Cerebellar cortex (tissue), 1 donor: ENCODE measurements around the gene APOL3.
A peak's percentile ranks its signal among the peaks of the same experiment; 100 is the strongest.
"Not testable (repeated sequence)": the region's sequence is repeated elsewhere in the genome, so short reads cannot be mapped to it uniquely, and the experiment has no call there.

ENCODE experiments used
- DNase-seq: peaks from one replicate; pipeline ENCODE4 v3.0.0-alpha.2; 2015; ENCODE audit warnings: low spot score

The APOL3 gene

DNA sequence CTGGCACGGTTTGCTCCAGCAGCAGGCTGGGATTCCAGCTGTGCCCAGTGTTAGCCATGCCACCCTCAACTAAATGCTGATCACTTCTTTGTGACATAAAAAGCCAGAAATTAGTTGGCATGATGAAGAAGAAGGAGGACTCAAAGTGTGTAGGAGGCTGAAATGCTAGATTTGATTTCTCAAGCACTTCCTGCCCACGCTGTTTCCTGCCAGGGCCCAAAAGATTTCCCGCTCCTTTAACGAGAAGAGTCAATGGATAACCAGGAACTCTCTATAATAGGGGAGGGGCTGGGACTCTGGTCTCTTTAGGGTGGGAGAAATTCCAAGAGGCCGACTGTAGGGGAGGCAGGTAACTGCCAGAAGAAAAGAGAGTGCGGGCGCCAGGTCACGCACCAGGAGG lies 26.4 kb downstream of the APOL3 start:
- DNase-seq, result no peak

DNA sequence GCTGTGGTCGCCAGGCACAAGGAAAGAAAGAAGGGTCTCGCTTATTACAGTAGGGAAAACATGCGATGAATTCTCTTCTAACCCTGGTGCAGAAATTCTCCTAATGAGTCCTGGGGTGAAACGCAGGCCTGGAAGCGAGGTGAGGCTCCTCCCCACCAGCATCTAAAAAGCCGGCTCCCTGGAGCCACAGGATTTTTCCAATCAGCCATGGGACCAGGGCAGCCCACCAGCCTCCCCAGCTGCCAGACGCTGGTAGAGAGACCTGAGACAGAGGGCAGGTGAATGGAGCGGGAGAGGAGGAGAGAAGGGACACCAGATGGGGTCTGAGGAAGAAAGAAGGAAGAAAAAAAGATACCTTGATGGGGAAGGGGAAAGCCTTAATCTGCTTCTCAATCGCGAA lies 28.6 kb downstream of the APOL3 start:
- DNase-seq, result no peak

DNA sequence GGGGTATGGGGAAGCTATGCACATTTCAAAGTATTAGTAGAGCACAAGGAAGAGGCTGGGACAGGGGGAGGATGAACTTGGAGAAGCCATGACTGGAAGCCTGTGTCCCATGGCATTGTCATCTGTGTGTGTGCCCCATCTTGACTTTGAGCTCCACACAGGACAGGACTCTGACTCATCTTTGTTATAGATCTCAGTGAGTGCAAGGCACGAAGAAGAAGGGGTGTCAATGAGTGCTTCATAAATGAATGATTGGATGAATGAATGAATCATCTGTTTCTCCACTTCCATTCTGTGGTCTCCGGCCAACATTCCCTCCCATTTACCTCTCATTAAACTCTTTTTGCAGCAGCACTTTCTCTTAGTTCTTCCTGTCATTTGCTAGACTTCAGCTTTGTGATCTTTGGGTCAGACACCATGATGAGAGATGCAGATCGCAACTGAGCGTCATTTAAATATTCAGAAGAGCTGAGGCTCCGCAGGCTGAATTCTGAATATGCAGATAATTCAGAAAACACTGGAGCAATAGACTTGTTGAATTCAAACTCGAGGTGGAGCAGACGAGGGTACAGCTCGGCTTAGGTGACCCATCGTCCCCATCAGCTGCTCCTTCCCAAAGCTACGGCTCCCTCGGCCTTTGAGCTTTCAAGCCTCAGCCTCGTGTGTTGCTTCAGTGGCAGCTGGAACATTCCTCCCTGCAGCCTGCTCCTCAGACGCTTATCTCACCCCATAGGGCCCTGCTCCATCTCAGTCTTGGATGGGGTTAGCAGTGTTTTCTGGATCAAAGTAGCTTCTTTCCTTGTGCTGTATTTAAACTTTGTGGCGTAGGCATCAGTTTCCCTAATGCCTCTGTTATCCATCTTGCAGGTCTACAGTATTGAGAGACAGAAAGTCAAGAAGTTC lies 30.8 kb downstream of the APOL3 start:
- no peak for DNase-seq

DNA sequence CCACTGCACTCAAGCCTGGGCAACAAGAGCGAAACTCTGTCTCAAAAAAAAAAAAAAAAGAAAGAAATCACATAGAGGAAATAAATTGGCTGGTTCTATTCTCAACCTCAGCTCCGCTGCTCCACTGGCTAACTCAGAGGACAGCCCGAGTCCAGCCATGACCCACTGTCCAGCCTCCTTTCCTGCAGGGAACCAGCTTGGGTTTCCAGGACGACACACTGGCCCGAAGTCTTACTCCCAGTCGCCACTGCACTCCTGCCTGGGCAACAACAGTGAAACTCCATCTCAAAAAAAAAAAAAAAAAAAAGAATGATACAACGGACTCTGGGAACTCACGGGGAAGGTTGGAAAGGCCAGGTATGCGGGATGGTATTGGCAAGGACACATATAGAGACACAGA lies 31.5 kb downstream of the APOL3 start:
- no peak for DNase-seq

DNA sequence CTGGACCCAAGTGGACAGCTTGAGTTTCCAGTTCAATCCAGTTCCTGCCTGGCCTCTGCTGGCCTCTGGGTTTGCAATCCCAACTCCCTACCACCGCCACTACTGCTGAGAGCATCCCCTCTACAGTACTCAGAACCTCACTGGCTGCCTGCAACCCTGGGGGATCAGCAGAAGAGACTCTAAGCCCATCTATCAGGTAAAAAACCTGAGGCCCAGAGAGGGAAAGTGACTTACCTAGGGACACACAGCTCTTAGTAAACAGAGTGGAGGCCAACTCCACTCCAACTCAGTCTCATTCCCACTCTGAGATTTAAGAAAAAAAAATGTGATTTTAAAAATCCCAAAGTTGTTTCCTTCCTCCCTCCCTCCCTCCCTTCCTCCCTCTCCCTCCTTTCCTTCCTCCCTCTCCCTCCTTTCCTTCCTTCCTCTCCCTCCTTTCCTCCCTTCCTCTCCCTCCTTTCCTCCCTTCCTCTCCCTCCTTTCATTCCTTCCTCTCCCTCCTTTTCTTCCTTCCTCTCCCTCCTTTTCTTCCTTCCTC lies 34.5 kb downstream of the APOL3 start:
- DNase-seq, result no peak

DNA sequence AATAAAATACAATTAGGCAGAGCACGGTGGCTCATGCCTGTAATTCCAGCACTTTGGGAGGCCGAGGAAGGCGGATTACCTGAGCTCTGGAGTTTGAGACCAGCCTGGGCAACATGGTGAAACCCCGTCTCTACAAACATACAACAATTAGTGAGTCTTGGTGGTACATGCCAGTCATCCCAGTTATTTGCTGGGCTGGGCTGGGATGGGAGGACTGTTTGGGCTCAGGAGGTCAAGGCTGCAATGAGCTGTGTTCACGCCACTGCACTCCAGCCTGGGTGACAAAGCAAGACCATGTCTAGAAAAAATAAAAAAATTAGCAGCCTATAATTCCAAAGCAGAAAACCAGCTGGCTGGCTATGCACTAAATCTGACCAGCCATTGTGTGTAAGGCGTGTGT lies 35.1 kb downstream of the APOL3 start:
- DNase-seq, result no peak

DNA sequence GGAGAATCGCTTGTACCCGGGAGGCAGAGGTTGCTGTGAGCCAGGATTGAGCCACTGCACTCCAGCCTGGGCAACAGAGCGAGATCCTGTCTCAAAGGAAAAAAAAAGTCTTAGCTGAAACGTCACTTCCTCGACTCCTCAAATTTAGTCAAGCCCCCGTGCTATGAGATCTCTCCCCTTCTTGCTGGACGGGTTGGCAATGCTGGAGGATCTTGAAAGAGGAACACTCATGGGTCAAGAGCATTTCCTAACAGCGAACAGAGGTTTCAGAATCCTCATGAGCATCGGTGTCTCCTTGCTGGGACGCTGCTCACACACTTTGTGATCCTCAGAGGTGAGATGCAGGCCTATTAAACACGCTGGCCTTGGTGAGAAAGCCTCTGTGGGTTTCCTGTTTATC lies 35.9 kb downstream of the APOL3 start:
- no peak for DNase-seq

DNA sequence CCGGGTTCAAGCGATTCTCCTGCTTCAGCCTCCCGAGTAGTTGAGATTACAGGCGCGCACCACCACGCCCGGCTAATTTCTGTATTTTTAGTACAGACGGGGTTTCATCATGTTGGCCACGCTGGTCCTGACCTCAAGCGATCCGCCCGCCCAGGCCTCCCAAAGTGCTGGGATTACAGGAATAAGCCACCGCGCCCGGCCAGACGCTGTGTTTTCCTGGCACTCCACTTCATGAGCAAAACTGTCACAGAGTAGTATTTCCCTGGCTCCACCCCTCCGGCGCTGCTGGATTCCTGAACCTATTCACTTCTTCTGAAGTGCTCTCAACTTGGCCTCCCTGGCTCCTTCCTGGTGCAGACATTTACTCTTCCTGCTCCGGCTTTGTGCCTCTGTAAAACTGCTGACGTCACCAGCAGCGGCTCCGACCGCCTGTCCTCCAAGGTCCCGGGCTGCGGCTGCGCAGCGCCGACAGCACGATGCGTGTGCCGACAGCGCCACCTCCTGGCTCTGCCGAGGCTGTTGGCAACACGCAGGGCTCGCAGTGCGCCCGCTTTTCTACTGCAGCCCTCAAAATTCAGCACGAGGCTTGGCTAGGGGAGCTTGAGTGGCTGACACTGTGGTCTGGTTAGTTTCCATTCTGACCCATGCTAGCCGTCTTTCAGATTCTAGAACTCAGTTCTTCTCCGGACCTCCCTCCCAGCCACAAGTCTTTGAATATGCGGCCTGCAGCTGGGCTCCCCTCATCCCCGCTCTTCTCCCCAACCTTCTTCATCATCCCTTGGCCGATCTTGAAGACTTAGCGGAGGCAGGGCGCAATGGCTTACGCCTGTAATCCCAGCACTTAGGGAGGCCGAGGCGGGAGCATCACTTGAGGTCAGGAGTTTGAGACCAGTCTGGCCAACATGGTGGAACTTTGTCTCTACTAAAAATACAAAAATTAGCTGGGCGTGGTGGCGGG lies 36.6 kb downstream of the APOL3 start:
- peak; percentile 91 for DNase-seq

DNA sequence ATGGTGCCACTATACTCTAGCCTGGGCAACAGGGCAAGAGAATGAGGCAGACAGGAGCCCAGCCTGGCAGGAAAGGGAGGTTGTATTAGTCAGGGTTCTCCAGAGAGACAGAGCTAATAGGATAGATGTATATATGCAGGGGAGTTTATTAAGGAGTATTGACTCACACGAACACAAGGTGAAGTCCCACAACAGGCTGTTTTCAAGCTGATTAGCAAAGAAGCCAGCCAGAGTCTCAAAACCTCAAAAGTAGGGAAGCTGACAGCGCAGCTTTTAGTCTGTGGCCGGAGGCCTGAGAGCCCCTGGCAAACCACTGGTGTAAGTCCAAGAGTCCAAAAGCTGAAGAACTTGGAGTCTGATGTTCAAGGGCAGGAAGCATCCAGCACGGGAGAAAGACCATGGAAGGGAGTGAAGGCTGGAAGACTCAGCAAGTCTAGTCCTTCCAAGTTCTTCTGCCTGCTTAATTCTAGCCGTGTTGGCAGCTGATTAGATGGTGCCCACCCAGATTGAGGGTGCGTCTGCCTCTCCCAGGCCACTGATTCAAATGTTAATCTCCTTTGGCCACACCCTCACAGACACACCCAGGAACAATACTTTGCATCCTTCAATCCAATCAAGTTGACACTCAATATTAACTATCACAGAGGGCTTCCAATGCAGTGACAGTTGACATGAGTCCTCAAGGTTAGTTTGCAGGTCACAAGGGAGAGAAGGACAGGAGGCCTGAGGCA lies 39.8 kb downstream of the APOL3 start:
- not testable (repeated sequence) for DNase-seq

DNA sequence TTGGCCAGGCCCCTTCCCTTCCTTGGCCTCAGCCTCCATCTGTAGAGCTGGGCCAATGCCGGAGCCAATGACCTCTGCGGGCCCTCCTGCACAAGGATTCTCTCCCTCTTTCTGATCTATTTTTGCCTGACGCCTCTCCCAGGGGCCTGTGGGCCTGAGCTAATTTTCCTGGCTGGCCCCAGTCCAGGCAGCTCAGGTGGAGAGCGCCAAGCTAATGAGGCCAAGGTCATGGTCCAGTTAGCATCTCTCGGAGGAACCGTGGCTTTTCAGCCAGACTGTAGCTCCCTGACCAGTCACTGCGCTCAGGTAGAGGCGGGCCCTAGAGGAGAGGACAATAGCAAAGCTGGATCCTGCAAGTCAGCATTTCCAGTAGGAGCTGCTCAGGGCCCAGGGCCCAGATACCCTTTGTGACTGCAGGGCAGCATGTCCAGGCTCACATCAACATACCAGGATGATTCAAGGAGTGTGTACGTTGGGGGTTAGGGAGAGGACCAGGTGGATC lies 43.5 kb downstream of the APOL3 start:
- peak; percentile 53 for DNase-seq

DNA sequence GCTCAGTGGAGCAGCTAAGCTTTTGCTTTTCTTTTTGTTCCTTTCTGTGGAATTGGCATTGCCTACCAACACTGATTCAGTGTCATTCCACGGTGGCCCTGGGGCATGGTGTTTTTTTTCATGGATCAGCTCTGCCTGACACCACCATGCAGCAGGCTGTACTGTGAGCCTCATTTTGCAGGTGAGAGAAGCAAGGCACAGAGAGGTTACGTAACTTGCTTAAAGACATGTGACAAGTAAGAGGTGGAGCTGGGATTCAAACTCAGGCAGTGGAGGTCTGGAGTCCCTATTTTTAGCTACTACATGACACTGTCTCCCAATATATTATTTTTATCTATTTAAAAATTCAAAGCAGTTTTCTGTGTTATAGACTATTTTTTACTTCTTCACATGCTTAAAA lies 44.4 kb downstream of the APOL3 start:
- DNase-seq, result peak; percentile 8

DNA sequence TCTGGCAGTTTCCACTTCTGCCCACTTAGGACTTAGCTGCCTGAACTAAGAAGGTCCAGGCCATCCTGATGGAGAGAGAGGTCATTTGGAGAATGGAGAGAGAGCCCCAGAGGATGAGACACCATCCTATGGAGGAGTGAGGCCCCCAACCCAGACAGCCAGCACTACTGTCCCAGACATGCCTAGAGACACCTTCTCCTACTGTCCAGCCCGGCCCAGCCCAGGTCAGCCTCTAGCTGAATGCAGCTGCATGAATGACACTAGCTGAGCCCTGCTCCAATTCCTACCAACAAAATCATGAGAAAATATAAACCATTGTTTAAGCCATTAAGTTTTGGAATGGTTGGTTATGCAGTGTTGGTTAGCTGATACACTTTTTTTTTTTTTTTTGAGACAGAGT lies 47.4 kb downstream of the APOL3 start:
- no peak for DNase-seq

DNA sequence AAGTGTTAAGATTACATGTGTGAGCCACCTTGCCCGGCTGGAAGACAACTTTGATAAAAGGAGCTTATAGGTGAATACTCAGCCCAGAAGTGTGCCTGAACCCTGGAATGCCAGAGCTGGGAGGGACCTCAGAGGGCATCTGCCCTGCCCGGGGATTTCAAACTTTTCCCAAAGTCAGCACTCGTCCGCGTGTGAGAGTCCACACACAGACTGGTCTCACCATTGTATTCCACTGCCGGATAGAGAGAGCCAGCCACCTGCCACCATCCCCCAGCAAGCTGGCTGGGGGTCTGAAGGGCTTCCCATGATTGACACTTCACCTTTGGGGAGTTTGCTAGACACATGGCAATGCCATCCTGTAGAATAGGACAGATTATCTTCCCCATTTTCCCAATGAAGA lies 49.2 kb downstream of the APOL3 start:
- DNase-seq, result no peak

DNA sequence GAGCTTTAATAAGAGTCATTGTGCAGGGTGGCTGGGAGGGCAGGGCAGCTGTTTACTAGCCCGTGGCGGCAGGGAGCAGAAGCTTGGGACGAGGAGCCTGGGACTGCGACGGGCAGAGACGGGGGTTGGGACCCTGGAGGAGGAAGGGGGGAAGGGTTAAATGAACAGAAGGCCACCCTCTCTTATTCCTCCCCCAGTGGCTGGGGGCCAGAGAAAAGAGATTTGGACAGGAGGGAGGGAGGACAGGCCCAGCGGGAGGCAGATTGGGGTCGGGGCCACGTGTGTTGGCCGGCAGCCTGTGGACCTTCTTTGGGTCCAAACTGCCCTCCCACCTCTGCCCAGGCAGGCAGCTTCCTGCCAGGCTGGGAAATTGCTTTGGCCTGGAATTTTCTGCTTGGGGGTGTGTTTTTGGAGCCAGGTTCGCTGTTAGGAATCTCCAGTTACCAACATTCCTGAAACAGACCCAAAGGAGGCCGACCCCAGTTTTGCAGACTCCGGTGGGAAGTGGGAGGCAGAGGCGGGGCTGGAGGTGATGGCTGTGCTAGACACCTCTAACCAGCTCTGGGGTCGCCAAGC lies 50.2 kb downstream of the APOL3 start:
- DNase-seq, result peak; percentile 6

DNA sequence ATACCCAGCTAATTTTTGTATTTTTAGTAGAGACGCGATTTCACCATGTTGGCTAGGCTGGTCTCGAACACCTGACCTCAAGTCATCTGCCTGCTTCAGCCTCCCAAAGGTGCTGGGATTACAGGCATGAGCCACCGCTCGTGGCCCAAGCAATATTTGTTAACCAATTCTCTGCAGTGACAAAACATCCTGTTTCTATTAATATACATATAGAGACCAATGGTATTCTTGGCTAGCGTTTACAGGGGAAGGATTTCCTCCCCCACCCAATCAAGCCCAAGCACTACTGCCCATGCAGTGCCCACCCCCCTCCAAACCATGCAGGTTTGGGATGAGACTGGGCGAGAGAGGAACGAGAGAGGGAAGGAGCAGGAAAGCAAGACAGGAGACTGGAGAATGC lies 53.1 kb downstream of the APOL3 start:
- no peak for DNase-seq

DNA sequence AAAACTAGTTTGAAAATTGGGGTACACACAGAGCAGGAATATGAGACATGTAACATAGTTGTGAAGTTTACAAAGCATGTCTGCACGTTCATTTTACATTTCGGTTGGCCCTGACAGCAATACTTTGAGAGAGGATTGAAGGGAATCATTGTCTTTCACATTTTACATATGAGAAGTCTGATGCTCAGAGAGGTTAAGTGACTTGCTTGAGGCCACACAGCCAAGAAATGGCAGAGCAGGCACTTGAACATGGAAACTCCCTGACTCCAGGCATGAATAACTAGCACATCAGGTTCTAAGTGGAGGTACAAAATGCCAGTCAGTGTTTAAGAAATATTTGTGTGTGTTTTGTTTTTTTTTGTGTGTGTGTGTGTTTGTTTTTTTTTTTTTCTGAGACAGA lies 53.6 kb downstream of the APOL3 start:
- DNase-seq, result no peak

DNA sequence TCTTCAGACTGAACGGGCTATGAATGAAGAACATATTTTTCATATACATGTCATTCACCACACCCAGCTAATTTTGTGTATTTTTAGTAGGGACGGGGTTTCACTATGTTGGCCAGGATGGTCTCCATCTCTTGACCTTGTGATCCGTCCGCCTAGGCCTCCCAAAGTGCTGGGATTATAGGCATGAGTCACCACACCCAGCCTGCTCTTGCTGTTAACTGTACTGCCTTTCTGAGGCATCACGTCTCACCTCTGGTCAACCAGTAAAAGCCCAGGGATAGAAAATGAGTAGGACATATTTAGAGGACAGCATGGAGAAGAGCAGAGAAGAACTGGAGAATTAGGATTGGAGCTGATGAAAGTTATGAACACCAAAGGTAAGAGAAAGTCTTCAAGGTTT lies 55.6 kb downstream of the APOL3 start:
- no peak for DNase-seq

DNA sequence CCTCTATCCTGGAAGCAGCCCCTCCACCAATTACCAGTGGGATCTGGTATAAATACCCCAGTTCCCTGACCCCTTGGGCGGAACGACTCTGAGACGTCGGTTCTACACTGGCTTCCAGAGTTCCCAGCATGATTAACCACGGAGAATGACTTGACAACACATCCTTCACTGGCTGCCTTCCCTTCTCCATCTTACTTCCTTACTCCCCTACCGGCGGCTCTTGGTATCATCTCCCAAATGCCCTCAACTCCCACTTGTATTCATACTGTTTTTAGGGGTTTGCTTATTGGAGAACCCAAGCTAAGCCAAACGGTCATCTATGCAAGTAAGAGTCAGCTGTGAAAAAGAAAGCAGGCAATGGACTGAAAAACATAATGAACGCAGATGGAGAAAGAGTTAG lies 56.1 kb downstream of the APOL3 start:
- DNase-seq, result no peak

DNA sequence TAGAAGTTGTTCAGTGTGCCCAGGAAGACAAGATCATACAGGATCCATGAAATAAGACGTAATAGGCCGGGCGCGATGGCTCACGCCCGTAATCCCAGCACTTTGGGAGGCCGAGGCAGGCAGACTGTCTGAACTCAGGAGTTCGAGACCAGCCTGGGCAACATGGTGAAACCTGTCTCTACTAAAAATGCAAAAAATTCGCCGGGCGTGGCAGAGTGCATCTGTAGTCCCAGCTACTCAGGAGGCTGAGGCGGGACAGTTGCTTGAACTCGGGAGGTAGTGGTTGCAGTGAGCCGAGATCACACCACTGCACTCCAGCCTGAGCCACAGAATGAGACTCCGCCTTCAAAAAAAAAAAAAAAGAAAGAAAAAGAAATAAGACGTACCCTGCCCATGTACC lies 56.7 kb downstream of the APOL3 start:
- DNase-seq, result no peak

DNA sequence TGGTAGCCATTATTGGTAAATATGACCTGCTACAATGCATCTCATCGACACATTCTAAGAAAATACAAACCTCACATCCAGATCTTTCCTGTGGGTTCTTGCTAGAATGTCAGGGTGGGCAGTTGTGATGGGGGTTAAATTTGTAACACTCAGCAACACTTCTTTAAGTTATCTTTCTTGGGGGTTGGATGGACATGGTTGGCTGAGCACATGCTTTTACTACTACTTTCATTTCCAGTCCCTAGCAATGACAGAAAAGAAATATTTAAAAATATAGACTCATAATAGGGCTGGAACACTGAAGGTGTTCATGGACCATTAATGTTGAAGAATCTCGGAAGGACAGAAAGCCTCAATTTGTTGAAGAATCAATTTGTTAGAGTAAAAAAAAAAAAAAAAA lies 57.6 kb downstream of the APOL3 start:
- DNase-seq, result no peak

DNA sequence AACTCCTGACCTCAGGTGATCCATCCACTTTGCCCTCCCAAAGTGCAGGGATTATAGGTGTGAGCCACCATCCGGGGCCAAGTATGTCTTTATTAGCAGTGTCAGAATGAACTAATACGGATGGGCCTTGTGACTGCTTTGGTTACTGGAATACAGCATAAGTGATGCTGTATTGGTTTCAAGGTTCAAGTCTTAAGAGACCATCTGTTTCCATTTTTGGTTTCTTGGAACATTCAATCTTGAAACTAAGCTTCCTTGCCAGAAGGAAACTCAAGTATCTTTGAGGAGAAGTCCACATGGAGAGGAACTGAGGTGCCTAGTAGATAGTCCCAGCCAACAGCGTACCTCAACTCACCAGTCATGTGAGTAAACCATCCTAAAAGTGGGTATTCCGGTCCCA lies 58.8 kb downstream of the APOL3 start:
- DNase-seq, result no peak
